Endothelial cell (in vitro differentiated cells): ENCODE measurements around the gene MCFD2. TPM values are rescaled to one million over a fixed set of nuclear protein-coding genes. Genes with fewer than 3 reads are reported as not detected.
A peak's percentile ranks its signal among the peaks of the same experiment; 100 is the strongest.

Experiments used
- DNase-seq: peaks from one replicate; pipeline ENCODE4 v3.0.0; 2021; ENCODE audit warnings: low spot score
- H3K27ac Mint-ChIP-seq: one replicate; pipeline ENCODE4 v1.8.0; 2021; ENCODE audit warnings: mixed read lengths, inconsistent platforms; ENCODE audit not compliant: unreplicated experiment
- H3K27me3 Mint-ChIP-seq: one replicate; pipeline ENCODE4 v1.8.0; 2021; ENCODE audit warnings: mild to moderate bottlenecking, moderate library complexity, mixed read lengths, inconsistent platforms; ENCODE audit not compliant: unreplicated experiment
- H3K36me3 Mint-ChIP-seq: one replicate; pipeline ENCODE4 v1.8.0; 2021; ENCODE audit warnings: mild to moderate bottlenecking, low read depth, mixed read lengths, inconsistent platforms; ENCODE audit not compliant: unreplicated experiment
- H3K4me1 Mint-ChIP-seq: one replicate; pipeline ENCODE4 v1.8.0; 2021; ENCODE audit warnings: mild to moderate bottlenecking, mixed read lengths, inconsistent platforms; ENCODE audit not compliant: unreplicated experiment
- H3K4me3 Mint-ChIP-seq: one replicate; pipeline ENCODE4 v1.8.0; 2021; ENCODE audit warnings: mild to moderate bottlenecking, mixed read lengths, inconsistent platforms; ENCODE audit not compliant: unreplicated experiment
- H3K9me3 Mint-ChIP-seq: one replicate; pipeline ENCODE4 v1.8.0; 2021; ENCODE audit warnings: mixed read lengths, inconsistent platforms; ENCODE audit not compliant: unreplicated experiment
- CTCF ChIP-seq: fragments of 200-600 bp; sonication (generic); IDR thresholded peaks from one replicate; pipeline ENCODE4 v1.5.0; 2021; ENCODE audit warnings: antibody characterized with exemption; ENCODE audit not compliant: unreplicated experiment
- total RNA-seq: library from RNA; stranded (reverse); fragmentation: NEBNext Ultra II Directional; extraction: Animal tissue kit (Norgen Biotek cat#: 25700); gene quantifications from one replicate; pipeline ENCODE4 v1.2.1, GENCODE V29; 2021; ENCODE audit not compliant: unreplicated experiment

The MCFD2 gene
- total RNA-seq, 1 donor from 2014 or later: 121 TPM

GRCh38 chr2:46873604-46874068 lies 42.0 kb downstream of the MCFD2 start:
- H3K9me3 Mint-ChIP-seq: no peaks in the 10 kb centered on the region
- no peak for TF ChIP-seq CTCF
- no peak overlapping the region for H3K4me3 Mint-ChIP-seq
- H3K27ac Mint-ChIP-seq: no peak overlapping the region
- H3K27me3 Mint-ChIP-seq: peaks cover 9% of the 10 kb centered on the region
- no peaks in the 10 kb centered on the region for H3K4me1 Mint-ChIP-seq
- no peak for DNase-seq
- no peaks in the 10 kb centered on the region for H3K36me3 Mint-ChIP-seq

DNA sequence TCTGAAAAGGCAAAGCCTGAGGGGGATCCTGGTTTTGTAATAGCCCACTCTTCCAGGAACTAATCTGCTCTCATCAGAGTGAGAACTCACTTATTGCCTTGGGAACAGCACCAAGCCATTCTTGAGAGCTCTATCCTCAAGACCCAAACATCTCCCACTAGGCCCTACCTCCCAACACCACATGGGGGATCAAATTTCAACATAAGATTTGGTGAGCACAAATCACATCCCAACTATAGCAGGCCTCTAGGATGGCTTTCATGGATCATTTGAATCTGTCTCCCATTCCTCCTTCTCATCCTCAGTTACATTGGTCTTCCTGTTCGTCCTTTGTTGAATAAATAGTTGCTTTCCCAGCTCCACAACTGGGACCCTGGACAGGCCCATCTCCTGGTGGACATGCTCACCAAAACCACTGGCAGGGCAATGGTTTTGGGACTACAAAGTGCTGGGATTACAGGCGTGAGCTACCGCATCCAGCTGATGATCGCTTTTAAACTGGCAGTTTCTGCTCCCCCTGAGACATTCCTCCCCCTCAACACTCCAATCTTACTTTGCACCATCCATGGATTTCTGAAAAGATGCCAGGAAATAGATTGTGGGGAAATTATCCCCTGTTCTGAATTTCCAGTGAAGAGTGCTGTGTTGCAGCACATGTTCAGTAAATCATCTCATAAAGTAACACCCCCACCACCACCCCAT lies 42.6 kb downstream of the MCFD2 start:
- no peaks in the 10 kb centered on the region for H3K4me1 Mint-ChIP-seq
- no peak overlapping the region for H3K4me3 Mint-ChIP-seq
- H3K27me3 Mint-ChIP-seq: peaks cover 9% of the 10 kb centered on the region
- no peak for TF ChIP-seq CTCF
- DNase-seq: no peak
- H3K9me3 Mint-ChIP-seq: no peaks in the 10 kb centered on the region
- no peak overlapping the region for H3K27ac Mint-ChIP-seq
- H3K36me3 Mint-ChIP-seq: peaks cover 3% of the 10 kb centered on the region

GRCh38 chr2:46871976-46872381 lies 43.6 kb downstream of the MCFD2 start:
- DNase-seq: no peak
- peak overlapping the region; percentile 24 for H3K27ac Mint-ChIP-seq
- H3K4me3 Mint-ChIP-seq: no peak overlapping the region
- H3K36me3 Mint-ChIP-seq: peaks cover 4% of the 10 kb centered on the region
- TF ChIP-seq CTCF: no peak
- peaks cover 9% of the 10 kb centered on the region for H3K27me3 Mint-ChIP-seq
- H3K4me1 Mint-ChIP-seq: no peaks in the 10 kb centered on the region
- H3K9me3 Mint-ChIP-seq: no peaks in the 10 kb centered on the region

DNA sequence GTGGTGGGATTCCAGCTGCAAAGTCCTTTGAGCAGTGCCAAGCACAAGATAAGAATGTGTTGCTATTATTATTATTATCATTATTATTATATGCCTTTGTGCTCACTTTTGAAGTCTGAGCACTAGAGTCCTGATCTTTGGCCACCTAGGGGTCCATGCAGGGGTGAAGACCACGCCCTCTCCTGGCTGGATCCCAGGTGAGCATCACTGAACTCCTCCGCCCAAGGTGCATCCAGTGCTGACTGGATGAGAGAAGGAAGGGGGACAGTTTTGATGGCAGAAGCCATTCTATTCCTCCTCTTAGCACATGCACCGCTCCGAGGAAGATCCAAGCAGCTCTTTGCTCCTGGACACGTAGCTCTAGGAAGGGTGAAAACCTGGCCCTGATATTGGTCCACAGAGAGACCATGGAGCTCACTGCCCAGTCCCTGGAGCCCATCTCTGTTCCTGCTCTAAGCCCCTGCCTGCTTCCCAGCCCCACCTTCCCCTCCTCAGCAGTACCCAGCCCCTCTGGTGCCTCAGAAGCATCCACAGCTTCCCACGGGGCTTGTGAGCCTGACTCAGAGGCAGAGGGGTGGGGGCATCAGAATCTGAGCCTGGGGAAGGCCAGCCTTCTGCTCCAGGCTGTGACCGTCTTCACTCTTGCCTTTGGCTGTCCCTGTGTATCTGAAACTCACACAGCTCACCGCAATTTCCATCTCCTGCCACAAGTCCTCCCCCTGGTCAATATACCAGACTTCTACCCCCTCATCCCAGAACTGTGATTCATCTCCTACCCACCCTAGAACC lies 45.4 kb downstream of the MCFD2 start:
- TF ChIP-seq CTCF: no peak
- Mint-ChIP-seq H3K4me1 (peaks cover 9% of the 10 kb centered on the region), H3K27ac (no peak overlapping the region), H3K4me3 (no peak overlapping the region), H3K27me3 (peaks cover 15% of the 10 kb centered on the region), H3K36me3 (peaks cover 12% of the 10 kb centered on the region), H3K9me3 (no peaks in the 10 kb centered on the region)
- DNase-seq: no peak

GRCh38 chr2:46869621-46870020 lies 46.0 kb downstream of the MCFD2 start:
- peaks cover 15% of the 10 kb centered on the region for H3K27me3 Mint-ChIP-seq
- no peak overlapping the region for H3K4me3 Mint-ChIP-seq

More at GRCh38 chr2:46869621-46870020, 46.0 kb downstream of the MCFD2 start:
- H3K9me3 Mint-ChIP-seq: peaks cover 5% of the 10 kb centered on the region
- H3K4me1 Mint-ChIP-seq: peaks cover 9% of the 10 kb centered on the region
- no peak overlapping the region for H3K27ac Mint-ChIP-seq
- H3K36me3 Mint-ChIP-seq: peaks cover 18% of the 10 kb centered on the region
- DNase-seq: no peak
- no peak for TF ChIP-seq CTCF
